Measurements from ENCODE around the gene TOGARAM2.

TOGARAM2 gene
- total RNA-seq = 3.0 to 7.5 (median 4.6) reads per million in 4 donors

- no peak for DNase-seq
Observed at GRCh38 chr2:28981016-28981441, at the start of gene TOGARAM2. Gene TOGARAM2 (plus strand): TSS chr2:28981298. CDS start chr2:28994835, 13,537 bp downstream.

DNA sequence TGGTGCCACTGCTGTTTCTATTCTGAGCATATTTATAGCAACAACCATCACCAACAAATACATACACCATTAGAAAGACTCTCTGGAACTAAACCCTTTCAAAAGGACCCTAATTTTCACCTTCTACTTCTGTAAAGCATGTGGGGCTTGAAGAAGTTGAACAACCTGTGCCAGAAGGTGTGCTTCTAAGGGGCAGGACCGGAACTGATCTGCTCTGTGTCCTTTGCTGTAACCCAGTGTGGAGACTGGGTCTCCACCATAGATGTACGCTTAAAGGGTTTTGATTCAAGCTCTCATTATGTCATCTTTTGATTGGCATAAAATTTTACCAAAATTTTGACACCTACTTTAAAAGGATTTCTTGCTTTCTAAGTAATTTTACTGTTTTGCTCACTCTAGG is 46.3 kb upstream of the TOGARAM2 start:
- DNase-seq = no peak

DNA sequence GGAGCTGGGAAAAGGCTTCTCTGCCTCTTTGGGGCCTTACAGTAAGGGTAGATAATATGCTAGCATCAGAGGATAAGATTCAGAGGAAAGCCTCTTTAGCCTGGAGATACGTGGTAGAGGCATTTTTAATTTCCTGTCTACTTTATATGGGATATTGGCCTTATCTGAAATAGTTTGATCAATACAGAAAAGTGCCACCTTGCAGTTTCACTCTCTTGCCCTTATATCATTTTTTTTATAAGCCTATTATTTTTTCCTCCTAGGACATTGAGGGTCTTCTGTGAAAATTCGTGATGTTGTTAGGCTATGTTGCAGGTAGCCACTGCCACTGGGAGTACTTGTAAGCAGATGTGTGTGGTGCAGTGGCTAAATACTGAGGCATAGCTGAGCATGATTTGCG is 40.1 kb upstream of the TOGARAM2 start:
- no peak for DNase-seq

- DNase-seq = no peak
Observed at GRCh38 chr2:28944535-28945248, 36.4 kb upstream of the TOGARAM2 start.

DNA sequence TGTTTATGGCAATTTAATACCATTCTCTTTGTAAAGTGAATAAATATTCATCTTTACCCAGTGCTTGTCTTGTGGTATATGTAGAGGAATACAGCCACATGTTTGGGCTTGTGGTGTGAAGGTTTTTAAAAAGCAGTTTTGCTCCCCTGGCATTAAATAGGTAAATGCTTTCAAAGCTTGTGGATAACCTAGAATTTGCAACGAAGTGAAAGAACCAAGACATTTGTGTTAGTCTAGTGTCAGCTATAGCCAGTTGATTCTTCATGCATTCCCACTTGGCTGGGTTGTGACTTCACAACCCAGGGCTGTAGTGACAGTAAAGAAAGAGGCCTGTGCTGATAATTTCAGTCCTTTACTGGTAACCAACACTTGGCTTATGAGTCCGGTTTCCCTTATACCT is 32.9 kb upstream of the TOGARAM2 start:
- no peak for DNase-seq

- no peak for DNase-seq
Observed at GRCh38 chr2:28949190-28949589, 31.9 kb upstream of the TOGARAM2 start.

DNA sequence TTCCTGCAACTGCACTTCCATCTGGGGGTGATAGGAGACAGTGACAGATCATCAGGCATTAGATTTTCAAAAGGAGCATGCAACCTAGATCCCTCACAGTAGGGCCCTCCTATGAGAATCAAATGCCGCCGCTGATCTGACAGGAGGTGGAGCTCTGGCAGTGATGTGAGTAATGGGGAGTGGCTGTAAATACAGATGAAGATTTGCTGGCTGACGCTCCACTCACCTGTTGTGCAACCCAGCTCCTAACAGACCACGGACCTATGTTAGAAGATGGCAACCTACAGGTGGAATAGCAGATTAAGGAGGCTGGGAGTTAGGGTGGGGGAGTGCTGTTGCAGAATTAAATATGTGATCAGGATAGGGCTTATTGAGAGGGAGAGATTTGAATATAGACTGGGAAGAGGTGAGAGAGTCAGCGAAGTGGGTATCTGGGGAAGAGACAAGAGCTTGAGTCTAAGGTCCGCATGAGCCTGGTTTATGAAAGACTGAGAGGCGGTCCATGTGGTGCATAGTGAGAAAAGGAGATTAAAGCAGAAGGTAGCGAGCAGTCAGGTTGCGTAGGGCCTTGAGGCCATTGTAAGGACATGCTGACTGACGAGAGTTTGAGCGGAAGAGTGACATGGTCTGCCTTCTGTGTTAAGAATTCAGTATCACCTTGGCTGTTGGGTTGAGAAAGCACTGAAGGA is 31.3 kb upstream of the TOGARAM2 start:
- DNase-seq = no peak

DNA sequence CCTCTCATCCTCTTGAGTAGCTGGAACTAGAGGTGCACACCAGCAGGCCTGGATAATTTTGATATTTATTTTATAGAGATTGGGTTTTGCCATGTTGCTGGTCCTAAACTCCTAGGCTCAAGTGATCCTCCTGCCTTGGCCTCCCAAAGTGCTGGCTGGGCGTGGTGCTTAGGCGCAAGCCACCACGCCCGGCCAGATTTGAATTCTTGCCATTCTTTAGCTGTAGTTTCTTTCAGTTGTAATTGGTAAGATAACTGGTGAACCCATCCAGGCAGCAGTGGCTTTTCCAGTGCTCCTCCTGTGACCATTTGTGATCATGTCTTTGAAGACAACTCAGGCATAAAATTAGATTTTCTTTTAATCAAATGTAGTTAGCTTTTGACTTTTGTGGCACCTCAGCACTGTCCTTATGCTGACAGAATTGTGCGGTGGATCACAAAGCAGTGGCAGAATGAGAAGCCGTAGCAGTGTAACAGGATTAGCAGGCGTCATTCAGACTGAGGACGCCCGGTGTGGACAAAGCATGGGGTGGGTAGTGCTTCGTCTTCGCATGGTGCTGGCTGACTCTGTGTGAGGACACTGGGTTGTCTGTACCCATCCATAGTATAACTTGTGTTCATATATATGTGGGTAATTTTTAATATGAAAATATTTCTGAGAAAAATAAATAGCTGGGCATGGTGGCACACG is 30.0 kb upstream of the TOGARAM2 start:
- DNase-seq = no peak

DNA sequence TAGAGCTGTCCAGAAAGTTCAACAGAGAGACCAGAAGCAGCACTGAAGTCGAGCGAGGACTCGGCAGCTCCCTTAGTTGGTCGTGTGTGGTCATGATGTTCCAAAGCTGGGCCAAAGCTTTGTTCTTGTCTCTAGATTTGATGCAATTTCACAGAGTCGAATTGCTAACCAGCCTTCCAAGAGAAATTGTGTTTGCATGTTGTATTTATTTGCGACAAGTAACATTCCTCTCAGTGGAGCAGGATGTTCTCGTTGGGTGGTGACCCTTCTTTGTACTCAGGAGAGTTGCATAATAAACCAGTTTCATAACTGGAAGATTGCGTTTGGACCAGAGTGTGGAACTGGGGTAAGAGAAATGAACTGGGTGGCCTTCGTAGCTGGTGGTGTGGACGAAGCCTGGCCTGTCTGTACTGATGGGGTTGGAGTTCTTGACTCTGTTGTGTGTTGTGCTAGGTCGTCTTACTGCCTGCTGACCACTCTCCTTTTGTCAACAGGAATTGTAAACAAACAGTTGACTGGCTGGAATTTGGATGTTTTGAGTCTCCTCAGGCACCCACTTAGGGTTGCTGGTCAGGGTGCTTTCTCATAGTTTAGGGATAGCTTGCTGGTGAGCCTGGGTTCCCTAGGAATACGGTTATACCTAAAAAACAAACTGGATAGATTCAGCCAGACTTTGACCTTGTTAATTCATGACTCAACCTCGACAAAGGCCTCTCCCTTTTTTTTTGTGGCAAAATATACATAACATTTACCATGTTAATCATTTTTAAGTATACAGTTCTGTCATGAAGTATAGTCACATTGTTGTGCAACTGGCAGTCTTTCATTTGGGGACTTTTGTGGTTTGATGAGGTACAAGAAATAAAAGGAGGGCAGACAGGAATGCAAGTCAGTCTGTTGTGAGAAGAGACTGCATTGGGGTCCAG is 28.9 kb upstream of the TOGARAM2 start:
- DNase-seq = no peak

GRCh38 chr2:28952836-28953211 is 28.3 kb upstream of the TOGARAM2 start:
- DNase-seq = no peak

GRCh38 chr2:28955467-28955866 is 25.6 kb upstream of the TOGARAM2 start:
- no peak for DNase-seq

GRCh38 chr2:28956415-28956826 is 24.7 kb upstream of the TOGARAM2 start:
- DNase-seq = peak in 4 of 5 donors; percentile 10 to 57 (median 31)

- DNase-seq = no peak
Observed at GRCh38 chr2:28956890-28957289, 24.2 kb upstream of the TOGARAM2 start.

DNA sequence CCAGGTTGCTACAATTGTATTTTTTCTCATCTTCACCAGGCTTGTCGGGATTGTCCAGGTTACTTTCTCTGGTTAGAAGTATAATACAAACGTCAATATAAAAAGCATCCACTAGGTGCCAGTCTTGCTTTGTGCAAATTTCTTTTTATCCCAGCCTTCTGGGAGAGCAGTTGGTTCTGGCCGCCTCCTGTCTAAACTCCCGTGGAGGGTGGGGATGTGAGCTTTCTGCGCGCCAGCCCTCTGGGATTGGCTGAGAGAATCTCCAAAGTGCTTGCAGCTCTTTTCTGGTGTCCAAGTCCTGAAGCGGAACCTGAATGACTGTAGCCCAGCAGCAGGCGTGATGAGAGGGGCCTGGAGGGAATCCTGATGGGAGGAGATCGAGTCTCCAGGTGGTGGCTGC is 22.4 kb upstream of the TOGARAM2 start:
- peak in 2 of 5 donors; percentile 33 to 52 for DNase-seq

GRCh38 chr2:28960401-28960800 is 20.7 kb upstream of the TOGARAM2 start:
- DNase-seq = no peak

DNA sequence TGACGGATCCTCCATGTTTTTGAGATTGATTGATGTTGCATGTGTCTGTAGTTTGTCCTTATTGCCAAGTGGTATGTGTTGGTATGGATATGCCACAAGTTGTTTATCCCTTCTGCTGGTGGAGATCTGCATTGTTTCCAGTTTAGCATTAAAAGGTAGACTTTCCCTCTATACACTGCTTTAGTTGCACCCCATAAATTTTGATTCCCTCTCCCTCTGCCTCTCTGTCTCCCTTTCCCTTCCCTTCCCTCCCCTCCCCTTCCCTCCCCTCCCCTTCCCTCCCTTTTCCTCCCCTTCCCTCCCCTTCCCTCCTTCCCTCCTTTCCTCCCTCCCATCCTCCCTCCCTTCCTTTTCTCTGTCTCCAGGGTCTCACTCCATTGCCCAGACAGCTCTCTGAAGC is 18.6 kb upstream of the TOGARAM2 start:
- DNase-seq = no peak

DNA sequence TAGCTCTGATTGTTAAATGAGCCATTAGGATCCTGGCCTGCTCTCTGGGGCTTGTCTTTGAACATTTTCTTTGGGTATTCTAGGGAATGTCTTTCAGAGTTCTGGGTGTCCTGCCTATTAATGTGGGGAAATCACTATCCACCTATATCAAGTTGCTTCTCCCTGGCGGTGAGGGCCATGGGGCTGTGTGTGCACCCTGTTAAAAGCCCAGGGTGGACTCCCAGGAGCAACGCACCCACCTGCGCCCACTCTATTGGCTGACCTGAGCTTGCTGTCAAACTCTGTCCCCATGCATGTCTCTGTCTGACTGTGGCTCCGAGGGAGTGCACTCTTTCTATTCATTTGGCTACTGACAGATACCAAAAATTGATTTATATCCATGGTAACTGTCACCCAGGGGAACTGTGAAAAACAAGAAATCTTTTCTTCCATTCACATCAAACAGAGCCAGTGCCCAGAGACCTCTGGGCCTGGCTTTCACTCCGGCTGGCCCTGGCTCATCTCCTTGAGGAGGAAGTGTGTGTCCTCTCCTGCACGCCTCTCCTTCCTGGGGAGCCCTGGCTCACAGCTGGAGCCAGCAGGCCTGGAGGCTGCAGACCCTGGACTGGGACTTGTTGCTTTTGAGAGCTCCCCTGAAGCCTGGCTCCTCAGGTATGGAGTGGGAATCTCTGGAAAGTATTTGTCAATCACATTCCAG is 10.5 kb upstream of the TOGARAM2 start:
- DNase-seq = no peak

DNA sequence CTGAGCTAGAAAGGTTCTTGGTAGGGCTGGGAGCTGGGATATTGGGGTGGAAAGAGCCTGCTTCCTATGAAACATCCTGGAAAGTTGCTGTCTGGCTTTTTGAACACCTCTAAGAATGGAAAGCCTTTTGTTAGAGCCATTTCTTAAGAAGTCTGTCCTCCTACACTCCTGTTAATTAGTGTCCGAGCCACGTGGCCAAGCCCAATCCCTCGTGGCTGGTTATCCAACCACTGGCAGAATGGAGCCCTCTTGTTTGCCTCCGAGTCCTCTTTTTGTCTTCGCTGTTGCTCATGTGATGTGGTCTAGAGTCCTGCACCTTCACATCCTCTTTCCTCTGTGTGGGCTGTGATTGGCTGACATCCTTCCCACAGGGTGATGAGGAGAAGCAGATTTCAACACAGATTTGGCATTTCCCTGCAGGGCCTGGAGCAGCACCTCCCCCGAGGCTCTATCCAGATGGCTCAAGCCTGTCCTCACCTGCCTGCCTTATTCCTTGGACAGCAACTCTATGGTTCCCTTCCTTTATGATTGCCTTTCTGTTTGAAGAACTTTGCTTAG is 8.2 kb upstream of the TOGARAM2 start:
- no peak for DNase-seq

DNA sequence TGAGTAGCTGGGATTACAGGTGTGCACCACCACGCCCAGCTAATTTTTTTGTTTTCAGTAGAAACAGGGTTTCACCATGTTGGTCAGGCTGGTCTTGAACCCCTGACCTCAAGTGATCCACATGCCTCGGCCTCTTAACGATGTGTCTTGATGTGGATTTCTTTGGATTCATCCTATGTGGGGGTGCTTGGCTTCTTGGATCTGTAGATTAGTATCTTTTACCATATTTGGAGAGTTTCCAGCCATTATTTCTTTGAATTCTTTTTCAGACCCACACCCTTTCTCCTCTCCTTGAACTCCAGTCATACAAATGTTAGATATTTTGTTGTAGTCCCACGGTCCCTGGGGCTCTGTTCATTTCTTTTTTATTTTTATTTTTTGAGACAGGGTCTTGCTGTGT is 6.8 kb upstream of the TOGARAM2 start:
- DNase-seq = no peak

GRCh38 chr2:28975671-28976070 is 5.4 kb upstream of the TOGARAM2 start:
- DNase-seq = no peak

DNA sequence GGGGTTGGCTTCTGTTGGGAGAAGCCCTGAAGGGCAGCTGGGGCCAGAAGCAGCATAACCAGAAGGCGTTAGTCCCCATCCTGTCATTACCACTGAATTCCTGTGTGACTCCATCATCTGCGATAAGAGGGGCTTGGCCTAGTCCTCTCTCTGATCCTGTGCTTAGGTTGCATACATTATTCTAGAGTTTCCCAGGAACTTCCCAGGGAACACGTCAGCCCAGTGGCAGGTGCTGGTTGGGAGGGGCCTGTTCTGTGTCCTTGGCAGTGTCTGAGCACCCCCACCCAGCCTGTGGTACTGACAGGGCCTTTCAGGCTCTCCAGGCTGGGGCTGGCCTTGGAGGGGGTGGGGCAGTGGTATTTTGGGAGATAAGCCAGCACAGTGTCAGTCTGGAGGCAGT is 4.5 kb upstream of the TOGARAM2 start:
- DNase-seq = no peak
